Neuronal stem cell (in vitro differentiated cells): ENCODE data around the gene SIGLEC11.

Experiments used
- DNase-seq: peaks from one replicate; pipeline ENCODE4 v3.0.0-alpha.2; 2013; ENCODE audit warnings: low spot score
- H2AFZ ChIP-seq: one replicate; pipeline ENCODE4 v1.6.1; 2013; ENCODE audit warnings: mild to moderate bottlenecking, low read length, inconsistent platforms
- H2AK5ac ChIP-seq: 2 replicates; pipeline ENCODE4 v1.6.1; 2013; ENCODE audit warnings: low read depth, mild to moderate bottlenecking, inconsistent platforms, low read length, moderate library complexity, mixed read lengths
- H2BK120ac ChIP-seq: 2 replicates; pipeline ENCODE4 v1.6.1; 2013; ENCODE audit warnings: low read depth, mild to moderate bottlenecking, inconsistent platforms, low read length, moderate library complexity, mixed read lengths
- H2BK12ac ChIP-seq: one replicate; pipeline ENCODE4 v1.6.1; 2013; ENCODE audit warnings: low read length, inconsistent platforms
- H2BK15ac ChIP-seq: 2 replicates; pipeline ENCODE4 v1.6.1; 2013; ENCODE audit warnings: mild to moderate bottlenecking, low read length, inconsistent platforms, mixed read lengths
- H2BK5ac ChIP-seq: one replicate; pipeline ENCODE4 v1.6.1; 2013; ENCODE audit warnings: inconsistent platforms, mild to moderate bottlenecking, low read length, moderate library complexity
- H3K14ac ChIP-seq: one replicate; pipeline ENCODE4 v1.6.1; 2013; ENCODE audit warnings: low read length, inconsistent platforms
- H3K18ac ChIP-seq: 2 replicates; pipeline ENCODE4 v1.6.1; 2013; ENCODE audit warnings: low read length, inconsistent platforms
- H3K23ac ChIP-seq: 2 replicates; pipeline ENCODE4 v1.6.1; 2013; ENCODE audit warnings: low read depth, mild to moderate bottlenecking, mixed read lengths, low read length, inconsistent platforms; ENCODE audit not compliant: poor library complexity
- H3K27ac ChIP-seq: replicated peaks from 3 replicates; pipeline ENCODE4 v1.5.1; 2013; ENCODE audit warnings: low read length, inconsistent platforms
- H3K27me3 ChIP-seq, 3 experiments: 2 replicates each; pipeline ENCODE4 v1.6.1; 2013; ENCODE audit warnings: low read length in 3 of 3, mild to moderate bottlenecking in 2 of 3, inconsistent platforms in 1 of 3, low read depth in 1 of 3, mixed read lengths in 1 of 3, moderate library complexity in 1 of 3; ENCODE audit not compliant: control insufficient read depth in 3 of 3, insufficient read depth in 3 of 3
- H3K36me3 ChIP-seq, 2 donors: replicated peaks in 1 of 2; 2 replicates each; pipeline ENCODE4 v1.6.1; 2013; ENCODE audit warnings: low read length in 2 of 2; ENCODE audit not compliant: control insufficient read depth in 2 of 2, insufficient read depth in 2 of 2
- H3K4ac ChIP-seq: 2 replicates; pipeline ENCODE4 v1.6.1; 2013; ENCODE audit warnings: inconsistent platforms, mild to moderate bottlenecking, low read length, moderate library complexity
- H3K4me1 ChIP-seq, 2 donors: 1 replicate in 1 of 2; 2 replicates in 1 of 2; pipeline ENCODE4 v1.6.1; 2013; ENCODE audit warnings: low read length in 2 of 2, low read depth in 1 of 2; ENCODE audit not compliant: control insufficient read depth in 2 of 2, insufficient read depth in 1 of 2
- H3K4me2 ChIP-seq: one replicate; pipeline ENCODE4 v1.6.1; 2013; ENCODE audit warnings: mild to moderate bottlenecking, low read length, inconsistent platforms; ENCODE audit not compliant: insufficient read depth, poor library complexity, severe bottlenecking
- H3K4me3 ChIP-seq, 2 donors: 2 replicates each; pipeline ENCODE4 v1.5.1; 2013; ENCODE audit warnings: low read length in 2 of 2, mild to moderate bottlenecking in 2 of 2, inconsistent platforms in 1 of 2, moderate library complexity in 1 of 2
- H3K79me1 ChIP-seq: one replicate; pipeline ENCODE4 v1.6.1; 2013; ENCODE audit warnings: low read depth, mild to moderate bottlenecking, inconsistent platforms, low read length, moderate library complexity
- H3K9ac ChIP-seq: one replicate; pipeline ENCODE4 v1.6.1; 2013; ENCODE audit warnings: mild to moderate bottlenecking, low read depth, low read length, inconsistent platforms; ENCODE audit not compliant: poor library complexity
- H3K9me3 ChIP-seq, 2 donors: replicated peaks in 1 of 2; 2 replicates each; pipeline versions ENCODE3 to v1.6.1; 2013; ENCODE audit warnings: low read length in 2 of 2, mild to moderate bottlenecking in 2 of 2, inconsistent platforms in 1 of 2, low read depth in 1 of 2, mixed read lengths in 1 of 2, moderate library complexity in 1 of 2; ENCODE audit not compliant: control insufficient read depth in 2 of 2, insufficient read depth in 1 of 2
- H4K8ac ChIP-seq: one replicate; pipeline ENCODE4 v1.6.1; 2013; ENCODE audit warnings: low read depth, mild to moderate bottlenecking, inconsistent platforms, low read length, moderate library complexity
- H4K91ac ChIP-seq: one replicate; pipeline ENCODE4 v1.6.1; 2013; ENCODE audit warnings: low read length, low read depth, mild to moderate bottlenecking, inconsistent platforms; ENCODE audit not compliant: poor library complexity
- WGBS, 2 donors: extraction: QIAGEN DNeasy Blood & Tissue Kit; methylation state at CpG; one replicate each; pipeline ENCODE4 v1.1.7; 2013; ENCODE audit warnings: missing lambda C conversion rate in 2 of 2, mixed read lengths in 1 of 2; ENCODE audit not compliant: insufficient read length in 2 of 2, insufficient replicate concordance in 1 of 2; ENCODE audit errors: extremely low coverage in 2 of 2; 5-methylcytosine and 5-hydroxymethylcytosine counted together

The SIGLEC11 gene

DNA sequence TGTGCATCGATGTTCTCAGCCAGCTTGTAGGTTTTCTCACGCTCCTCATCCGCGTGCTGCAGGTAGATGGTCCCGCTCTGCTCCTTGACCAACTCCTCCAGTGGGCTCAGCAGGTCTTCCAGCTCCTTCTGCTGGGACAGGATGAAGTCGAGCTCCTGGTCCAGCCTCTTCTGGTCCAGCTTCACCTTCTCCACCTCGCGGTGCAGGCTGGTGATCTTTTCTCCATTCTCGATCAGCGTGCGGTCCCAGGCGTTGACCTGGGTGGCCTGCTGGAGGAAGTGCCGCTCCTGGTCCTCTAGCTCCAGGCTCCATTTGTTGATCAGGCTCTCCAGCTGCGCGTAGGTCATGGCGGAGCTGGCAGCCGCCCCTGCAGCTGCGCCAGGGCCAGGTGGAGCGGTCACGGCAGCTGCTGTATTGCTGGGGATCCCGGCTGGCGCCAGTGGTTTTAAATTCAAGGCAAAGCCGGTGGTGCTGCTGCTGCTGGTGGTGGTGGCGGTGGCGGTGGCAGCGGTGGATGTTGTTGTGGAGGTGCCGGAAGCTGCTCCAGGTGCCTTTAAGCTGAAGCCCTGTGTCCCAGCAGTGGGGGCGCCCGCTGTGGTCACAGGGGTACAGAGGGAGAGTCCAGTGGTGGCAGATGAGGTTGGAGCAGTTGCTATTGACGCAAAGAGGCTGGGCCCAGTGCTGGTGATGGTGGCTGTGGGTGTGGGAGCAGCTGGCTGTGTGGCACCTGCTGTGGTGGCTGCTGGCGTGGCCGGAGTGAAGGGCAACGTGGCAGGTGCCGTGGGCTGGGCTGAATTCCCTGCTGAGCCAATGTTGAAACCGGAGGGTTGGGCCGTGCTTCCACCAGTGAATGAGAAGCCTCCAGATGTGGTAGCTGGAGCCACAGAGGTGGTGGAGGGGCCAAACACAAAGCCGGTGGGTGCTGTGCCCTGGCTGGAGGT is 52.2 kb downstream of the SIGLEC11 start:
- Histone ChIP-seq H3K4me1 (no peaks in the 10 kb centered on the region), H3K27me3 (no peaks in the 10 kb centered on the region)

DNA sequence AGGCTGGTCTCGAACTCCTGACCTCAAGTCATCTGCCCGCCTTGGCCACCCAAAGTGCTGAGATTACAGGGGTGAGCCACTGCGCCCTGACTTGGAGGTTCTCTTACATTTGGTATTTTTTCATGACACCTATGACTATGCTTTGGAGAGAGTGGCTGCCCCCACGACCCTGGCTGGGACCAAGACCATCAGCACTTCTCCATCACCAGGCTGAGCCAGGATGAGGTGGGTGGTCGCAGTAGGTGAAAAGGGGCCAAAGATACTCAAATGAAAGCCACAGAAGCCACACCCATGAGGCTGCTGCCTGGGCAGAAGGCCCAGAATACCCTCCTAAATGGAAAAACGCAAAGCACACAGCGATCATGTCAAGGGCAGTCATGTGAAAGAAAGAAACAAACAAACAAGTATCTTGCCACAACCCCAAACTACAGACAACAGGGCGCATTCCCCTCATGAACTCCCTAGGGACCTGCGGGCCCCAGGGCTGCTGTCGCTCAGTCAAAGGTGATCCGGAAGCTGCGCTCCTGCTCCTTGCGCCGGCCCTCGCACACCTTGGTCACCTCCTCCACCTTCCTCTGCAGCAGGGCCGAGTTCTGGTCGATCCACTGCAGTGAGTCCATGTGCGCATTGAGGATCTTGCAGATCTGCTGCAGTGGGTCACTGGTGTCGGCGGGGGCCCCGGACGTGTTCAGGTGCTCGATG is 53.1 kb downstream of the SIGLEC11 start:
- Histone ChIP-seq H3K4me2 (no peak overlapping the region), H3K9ac (peak overlapping the region; percentile 60), H2AFZ (no peak overlapping the region), H2BK15ac (no peak overlapping the region), H3K23ac (no peak overlapping the region), H3K4me3 (no peak overlapping the region), H3K9me3 (peaks cover 0 to 2% of the 10 kb centered on the region in 2 donors), H3K14ac (no peak overlapping the region), H3K18ac (no peak overlapping the region), H3K27me3 (no peaks in the 10 kb centered on the region), H2BK12ac (no peak overlapping the region), H3K4me1 (no peaks in the 10 kb centered on the region), H3K27ac (no peak overlapping the region), H2BK120ac (no peak overlapping the region), H4K8ac (no peak overlapping the region), H4K91ac (no peak overlapping the region), H2AK5ac (no peak overlapping the region), H3K79me1 (peaks cover 13% of the 10 kb centered on the region), H3K4ac (no peak overlapping the region), H3K36me3 (peaks cover 44 to 69% of the 10 kb centered on the region in 2 donors), H2BK5ac (no peak overlapping the region)
- DNase-seq: no peak
- WGBS, 2 donors: no CpG with 5 or more reads among the region's 23 CpGs

More for the DNA sequence above, 52.2 kb downstream of the SIGLEC11 start:
- no peak for DNase-seq
- Histone ChIP-seq H2BK120ac (no peak overlapping the region), H3K4ac (no peak overlapping the region), H3K4me3 (no peak overlapping the region), H2BK12ac (no peak overlapping the region), H3K9me3 (peaks cover 0 to 2% of the 10 kb centered on the region in 2 donors), H4K8ac (no peak overlapping the region), H3K14ac (peak overlapping the region; percentile 32), H2AK5ac (no peak overlapping the region), H3K18ac (no peak overlapping the region), H4K91ac (no peak overlapping the region), H3K23ac (no peak overlapping the region), H2BK15ac (no peak overlapping the region), H3K4me2 (peak overlapping the region; percentile 25), H3K27ac (no peak overlapping the region), H3K9ac (peak overlapping the region; percentile 60), H3K79me1 (peaks cover 18% of the 10 kb centered on the region), H2BK5ac (no peak overlapping the region), H2AFZ (no peak overlapping the region), H3K36me3 (peaks cover 52 to 78% of the 10 kb centered on the region in 2 donors)
- no CpG with 5 or more reads among the region's 37 CpGs for WGBS, 2 donors

DNA sequence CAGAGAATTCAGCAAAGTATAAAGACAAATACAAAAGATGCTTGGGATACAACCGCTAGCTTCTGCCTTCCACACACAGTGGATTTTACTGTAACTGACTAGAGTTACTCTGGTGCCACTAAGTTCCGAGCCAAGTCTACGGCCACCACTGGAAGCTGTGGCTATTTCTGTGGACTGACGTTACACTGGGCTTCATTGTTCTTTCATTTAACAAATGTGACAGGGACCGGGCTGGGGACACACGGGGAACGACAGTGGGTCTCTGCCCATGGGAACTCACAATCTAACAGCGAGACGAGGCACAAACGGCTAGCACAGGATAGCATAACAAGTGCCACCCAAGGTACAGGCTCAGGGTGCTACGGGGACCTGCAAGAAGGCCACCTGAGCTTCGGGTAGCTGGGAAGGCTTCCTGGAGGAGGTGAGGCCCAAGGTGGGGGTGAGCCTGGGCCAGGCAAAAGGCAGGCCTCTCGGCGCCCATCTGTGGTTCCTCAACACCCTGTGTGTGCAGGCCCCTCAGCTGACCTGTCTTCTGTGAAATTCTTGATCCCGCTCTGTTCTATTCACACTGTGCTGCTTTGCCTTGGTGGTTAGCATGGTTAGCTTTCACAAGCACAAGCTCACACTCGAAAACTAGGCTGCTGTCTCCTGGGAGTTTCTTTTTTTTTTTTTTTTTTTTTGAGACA is 54.0 kb downstream of the SIGLEC11 start:
- H2BK12ac ChIP-seq: no peak overlapping the region
- H3K4me1 ChIP-seq: no peaks in the 10 kb centered on the region
- no peaks in the 10 kb centered on the region for H3K27me3 ChIP-seq
- peaks cover 38 to 62% of the 10 kb centered on the region in 2 donors for H3K36me3 ChIP-seq
- peaks cover 0 to 2% of the 10 kb centered on the region in 2 donors for H3K9me3 ChIP-seq
- no peak overlapping the region for H3K18ac ChIP-seq
- H3K4me3 ChIP-seq: peak overlapping the region in 1 of 2 donors; percentile 42
- DNase-seq: no peak
- H2BK5ac ChIP-seq: no peak overlapping the region
- H4K91ac ChIP-seq: no peak overlapping the region
- H3K14ac ChIP-seq: no peak overlapping the region
- WGBS, 2 donors: no CpG with 5 or more reads among the region's 16 CpGs
- peak overlapping the region; percentile 37 for H3K23ac ChIP-seq
- no peak overlapping the region for H3K27ac ChIP-seq
- no peak overlapping the region for H3K9ac ChIP-seq
- H3K79me1 ChIP-seq: peaks cover 11% of the 10 kb centered on the region
- no peak overlapping the region for H2AFZ ChIP-seq
- no peak overlapping the region for H3K4ac ChIP-seq
- H3K4me2 ChIP-seq: no peak overlapping the region
- H4K8ac ChIP-seq: no peak overlapping the region
- no peak overlapping the region for H2BK120ac ChIP-seq
- H2BK15ac ChIP-seq: no peak overlapping the region
- no peak overlapping the region for H2AK5ac ChIP-seq
